Body of pancreas (tissue), 4 donors: Measurements from ENCODE around the gene NRBP1.

Source experiments
- POLR2A ChIP-seq, 3 donors: fragments of 450-650 bp; IDR thresholded peaks; one replicate each; pipeline ENCODE4 v1.6.1; 2016; ENCODE audit warnings: antibody characterized with exemption in 3 of 3, mild to moderate bottlenecking in 2 of 3
- TF ChIP-seq, protein P1 (sequence below), 7 experiments: fragments of 450-650 bp in 4 of 7; fragments of 200-600 bp in 3 of 7; sonication (generic) in 3 of 7; IDR thresholded peaks; one replicate each; pipeline ENCODE4 v1.5.1; 2016 to 2019; ENCODE audit warnings: antibody characterized with exemption in 7 of 7

- TF ChIP-seq, protein P1, sequence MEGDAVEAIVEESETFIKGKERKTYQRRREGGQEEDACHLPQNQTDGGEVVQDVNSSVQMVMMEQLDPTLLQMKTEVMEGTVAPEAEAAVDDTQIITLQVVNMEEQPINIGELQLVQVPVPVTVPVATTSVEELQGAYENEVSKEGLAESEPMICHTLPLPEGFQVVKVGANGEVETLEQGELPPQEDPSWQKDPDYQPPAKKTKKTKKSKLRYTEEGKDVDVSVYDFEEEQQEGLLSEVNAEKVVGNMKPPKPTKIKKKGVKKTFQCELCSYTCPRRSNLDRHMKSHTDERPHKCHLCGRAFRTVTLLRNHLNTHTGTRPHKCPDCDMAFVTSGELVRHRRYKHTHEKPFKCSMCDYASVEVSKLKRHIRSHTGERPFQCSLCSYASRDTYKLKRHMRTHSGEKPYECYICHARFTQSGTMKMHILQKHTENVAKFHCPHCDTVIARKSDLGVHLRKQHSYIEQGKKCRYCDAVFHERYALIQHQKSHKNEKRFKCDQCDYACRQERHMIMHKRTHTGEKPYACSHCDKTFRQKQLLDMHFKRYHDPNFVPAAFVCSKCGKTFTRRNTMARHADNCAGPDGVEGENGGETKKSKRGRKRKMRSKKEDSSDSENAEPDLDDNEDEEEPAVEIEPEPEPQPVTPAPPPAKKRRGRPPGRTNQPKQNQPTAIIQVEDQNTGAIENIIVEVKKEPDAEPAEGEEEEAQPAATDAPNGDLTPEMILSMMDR (IDR thresholded peaks at IDR 0.05) = no peak
- TF ChIP-seq POLR2A (IDR thresholded peaks at IDR 0.05) = no peak
Observed at GRCh38 chr2:27445155-27445554, 16.7 kb downstream of the NRBP1 start.
